ENCODE data around the gene TAGAP.

- no peak for TF ChIP-seq CTCF (IDR thresholded peaks at IDR 0.05)
- no peak for TF ChIP-seq POLR2A (IDR thresholded peaks at IDR 0.05)
Observed at GRCh38 chr6:159071843-159072769, 27.3 kb upstream of the TAGAP start.

Data from adrenal gland (tissue), 5 donors.